Mesodermal cell (in vitro differentiated cells): ENCODE data around the gene LCE2A.
"Not testable (repeated sequence)": the region's sequence is repeated elsewhere in the genome, so short reads cannot be mapped to it uniquely, and the experiment has no call there.

ENCODE experiments used
- H3K27ac ChIP-seq: 2 replicates; pipeline ENCODE4 v1.7.0; 2013; ENCODE audit warnings: mild to moderate bottlenecking, low read depth, low read length, moderate library complexity; ENCODE audit not compliant: severe bottlenecking
- H3K36me3 ChIP-seq: 2 replicates; pipeline ENCODE4 v1.7.1; 2013; ENCODE audit warnings: mild to moderate bottlenecking, low read length, moderate library complexity; ENCODE audit not compliant: control insufficient read depth, insufficient read depth
- H3K4me1 ChIP-seq: one replicate; pipeline ENCODE4 v1.7.1; 2013; ENCODE audit warnings: mild to moderate bottlenecking, low read length; ENCODE audit not compliant: insufficient read depth, control insufficient read depth, poor library complexity, severe bottlenecking
- H3K4me3 ChIP-seq: 2 replicates; pipeline ENCODE4 v1.7.0; 2013; ENCODE audit warnings: low read length, control low read depth, mild to moderate bottlenecking; ENCODE audit not compliant: insufficient read depth, poor library complexity, severe bottlenecking; ENCODE audit errors: extremely low read depth
- H3K9me3 ChIP-seq: 2 replicates; pipeline ENCODE4 v1.7.1; 2013; ENCODE audit warnings: mild to moderate bottlenecking, low read length, moderate library complexity; ENCODE audit not compliant: control insufficient read depth
- WGBS, 2 experiments: methylation state at CpG; one replicate each; pipeline ENCODE4 v1.1.5; 2013; ENCODE audit warnings: missing lambda C conversion rate in 2 of 2; ENCODE audit not compliant: insufficient coverage in 2 of 2; 5-methylcytosine and 5-hydroxymethylcytosine counted together

The LCE2A gene

GRCh38 chr1:152681616-152682015 lies 16.5 kb upstream of the LCE2A start:
- peaks cover 56% of the 10 kb centered on the region for H3K9me3 ChIP-seq
- H3K4me1 ChIP-seq: no peaks in the 10 kb centered on the region
- 30 to 56% methylated on average over 1 of the region's 2 CpGs for WGBS, 2 experiments
- H3K27ac ChIP-seq: no peak overlapping the region
- H3K36me3 ChIP-seq: no peaks in the 10 kb centered on the region
- H3K4me3 ChIP-seq: no peak overlapping the region

- no peaks in the 10 kb centered on the region for H3K4me1 ChIP-seq
- no peaks in the 10 kb centered on the region for H3K36me3 ChIP-seq
- H3K9me3 ChIP-seq: peaks cover 55% of the 10 kb centered on the region
- H3K27ac ChIP-seq: no peak overlapping the region
- no peak overlapping the region for H3K4me3 ChIP-seq
These were observed 14.3 kb upstream of the LCE2A start for GRCh38 chr1:152683846-152684245.

GRCh38 chr1:152685823-152686222 lies 12.3 kb upstream of the LCE2A start, which contains the start of gene LCE2B:
Gene LCE2B, plus strand, starts transcription at chr1:152686123. Its CDS starts 721 bp downstream, at chr1:152686844.
- H3K4me1 ChIP-seq, H3K4me3 ChIP-seq, H3K36me3 ChIP-seq, H3K27ac ChIP-seq: not testable (repeated sequence)
- peaks cover 37% of the 10 kb centered on the region for H3K9me3 ChIP-seq
- 22 to 36% methylated on average over 1 to 2 of the region's 4 CpGs for WGBS, 2 experiments

GRCh38 chr1:152699746-152700145 lies 1.6 kb downstream of the LCE2A start:
- Histone ChIP-seq H3K4me3 (no peak overlapping the region), H3K4me1 (no peaks in the 10 kb centered on the region), H3K27ac (no peak overlapping the region), H3K9me3 (peaks cover 32% of the 10 kb centered on the region), H3K36me3 (no peaks in the 10 kb centered on the region)
- WGBS, 2 experiments: 74 to 100% methylated on average over 1 to 2 of the region's 4 CpGs

- Histone ChIP-seq H3K27ac (no peak within 1 kb of the TSS), H3K9me3 (peaks cover 42% of the 10 kb centered on the region), H3K4me3 (no peak within 1 kb of the TSS), H3K4me1 (no peaks in the 10 kb centered on the region), H3K36me3 (no peaks in the 10 kb centered on the region)
- 40 to 86% methylated on average over 1 of the region's 2 CpGs for WGBS, 2 experiments
These were observed 9.7 kb downstream of the LCE2A start, which contains the start of gene LCE4A for GRCh38 chr1:152707860-152708259. Gene LCE4A, plus strand, starts transcription at chr1:152708160. Its CDS starts 916 bp downstream, at chr1:152709076.

- H3K4me3 ChIP-seq: no peak overlapping the region
- H3K36me3 ChIP-seq: no peaks in the 10 kb centered on the region
- H3K4me1 ChIP-seq: no peaks in the 10 kb centered on the region
- no peak overlapping the region for H3K27ac ChIP-seq
- H3K9me3 ChIP-seq: peaks cover 62% of the 10 kb centered on the region
These were observed 20.1 kb downstream of the LCE2A start for GRCh38 chr1:152718238-152718637.

- no peaks in the 10 kb centered on the region for H3K36me3 ChIP-seq
- no peak overlapping the region for H3K4me3 ChIP-seq
- no peaks in the 10 kb centered on the region for H3K4me1 ChIP-seq
- H3K27ac ChIP-seq: no peak overlapping the region
- H3K9me3 ChIP-seq: peaks cover 57% of the 10 kb centered on the region
These were observed 27.1 kb downstream of the LCE2A start for GRCh38 chr1:152725261-152725660.

- Histone ChIP-seq H3K9me3 (peaks cover 54% of the 10 kb centered on the region), H3K27ac (no peak overlapping the region), H3K4me1 (no peaks in the 10 kb centered on the region), H3K4me3 (no peak overlapping the region), H3K36me3 (no peaks in the 10 kb centered on the region)
- WGBS, 2 experiments: no CpG with 5 or more reads among the region's 1 CpG
These were observed 30.8 kb downstream of the LCE2A start for GRCh38 chr1:152728986-152729385.

GRCh38 chr1:152735648-152736047 lies 37.5 kb downstream of the LCE2A start:
- peaks cover 50% of the 10 kb centered on the region for H3K9me3 ChIP-seq
- WGBS, 2 experiments: 40% methylated on average over 1 of the region's 1 CpG; no CpG with 5 or more reads in 1 of the 2 experiments
- H3K36me3 ChIP-seq: no peaks in the 10 kb centered on the region
- no peak overlapping the region for H3K27ac ChIP-seq
- H3K4me1 ChIP-seq: no peaks in the 10 kb centered on the region
- no peak overlapping the region for H3K4me3 ChIP-seq

GRCh38 chr1:152737997-152738396 lies 39.9 kb downstream of the LCE2A start:
- H3K9me3 ChIP-seq: peaks cover 58% of the 10 kb centered on the region
- H3K4me3 ChIP-seq: no peak overlapping the region
- no peak overlapping the region for H3K27ac ChIP-seq
- H3K4me1 ChIP-seq: no peaks in the 10 kb centered on the region
- H3K36me3 ChIP-seq: no peaks in the 10 kb centered on the region
- 32 to 35% methylated on average over 2 to 3 of the region's 5 CpGs for WGBS, 2 experiments

- Histone ChIP-seq H3K4me1 (no peaks in the 10 kb centered on the region), H3K36me3 (no peaks in the 10 kb centered on the region), H3K27ac (no peak overlapping the region), H3K4me3 (no peak overlapping the region), H3K9me3 (peaks cover 58% of the 10 kb centered on the region)
- WGBS, 2 experiments: 67 to 71% methylated on average over 1 to 2 of the region's 3 CpGs
These were observed 41.7 kb downstream of the LCE2A start for GRCh38 chr1:152739841-152740240.

- Histone ChIP-seq H3K9me3 (peaks cover 56% of the 10 kb centered on the region), H3K4me3 (no peak overlapping the region), H3K4me1 (no peaks in the 10 kb centered on the region), H3K27ac (no peak overlapping the region), H3K36me3 (no peaks in the 10 kb centered on the region)
These were observed 43.5 kb downstream of the LCE2A start for GRCh38 chr1:152741656-152742055.
